GM23248 (cell line): Measurements from ENCODE around the gene NAA11.

Experiments used
- EZH2 ChIP-seq: fragments of 200-600 bp; sonication (generic); IDR thresholded peaks from 2 replicates; pipeline ENCODE4 v1.6.1; 2018; ENCODE audit warnings: antibody characterized with exemption, mild to moderate bottlenecking; ENCODE audit not compliant: insufficient read depth, poor library complexity, severe bottlenecking
- EZH2phosphoT487 ChIP-seq: fragments of 200-600 bp; sonication (generic); IDR thresholded peaks from 2 replicates; pipeline ENCODE4 v1.6.1; 2018; ENCODE audit warnings: antibody characterized with exemption, moderate library complexity, mild to moderate bottlenecking, low read depth; ENCODE audit not compliant: insufficient read depth

GRCh38 chr4:79272761-79273160 lies 53.1 kb downstream of the NAA11 start:
- TF ChIP-seq EZH2 (no peak), EZH2phosphoT487 (no peak)
